WI38 (cell line): ENCODE measurements around the gene SNUPN.

Experiments used
- H3K4me3 ChIP-seq: 2 replicates; pipeline ENCODE4 v1.5.1; 2011; ENCODE audit warnings: low read depth, mild to moderate bottlenecking, control low read depth, low read length
- CTCF ChIP-seq: IDR thresholded peaks from 2 replicates; pipeline ENCODE4 v1.5.1; 2012; ENCODE audit warnings: low read depth, mild to moderate bottlenecking, control low read depth, low read length

Gene SNUPN

GRCh38 chr15:75599401-75599800 lies 26.1 kb downstream of the SNUPN start:
- H3K4me3 ChIP-seq = no peak overlapping the region
- TF ChIP-seq CTCF = no peak

GRCh38 chr15:75598361-75598760 lies 27.2 kb downstream of the SNUPN start:
- no peak for TF ChIP-seq CTCF
- H3K4me3 ChIP-seq = no peak overlapping the region

GRCh38 chr15:75597667-75598341 lies 27.7 kb downstream of the SNUPN start:
- no peak; the same call in 1 of the 2 replicates for TF ChIP-seq CTCF

GRCh38 chr15:75596703-75597345 lies 28.7 kb downstream of the SNUPN start:
- TF ChIP-seq CTCF = no peak
- H3K4me3 ChIP-seq = no peak overlapping the region

More at GRCh38 chr15:75597667-75598341, 27.7 kb downstream of the SNUPN start:
- no peak overlapping the region for H3K4me3 ChIP-seq

GRCh38 chr15:75594276-75594675 lies 31.2 kb downstream of the SNUPN start:
- TF ChIP-seq CTCF = no peak
- no peak overlapping the region for H3K4me3 ChIP-seq

GRCh38 chr15:75591655-75592364 lies 33.7 kb downstream of the SNUPN start:
- no peak for TF ChIP-seq CTCF
- no peak overlapping the region for H3K4me3 ChIP-seq

- H3K4me3 ChIP-seq = no peak overlapping the region
- TF ChIP-seq CTCF = no peak
Observed at GRCh38 chr15:75590239-75590638, 35.3 kb downstream of the SNUPN start.
